AG08395 (cell line): ENCODE results near the gene LY6G6F.

Source experiments
- DNase-seq: peaks from one replicate; pipeline ENCODE4 v3.0.0; 2012; ENCODE audit warnings: mixed read lengths, low spot score

Gene LY6G6F

GRCh38 chr6:31676904-31677303 is 29.8 kb upstream of the LY6G6F start:
- no peak for DNase-seq

DNA sequence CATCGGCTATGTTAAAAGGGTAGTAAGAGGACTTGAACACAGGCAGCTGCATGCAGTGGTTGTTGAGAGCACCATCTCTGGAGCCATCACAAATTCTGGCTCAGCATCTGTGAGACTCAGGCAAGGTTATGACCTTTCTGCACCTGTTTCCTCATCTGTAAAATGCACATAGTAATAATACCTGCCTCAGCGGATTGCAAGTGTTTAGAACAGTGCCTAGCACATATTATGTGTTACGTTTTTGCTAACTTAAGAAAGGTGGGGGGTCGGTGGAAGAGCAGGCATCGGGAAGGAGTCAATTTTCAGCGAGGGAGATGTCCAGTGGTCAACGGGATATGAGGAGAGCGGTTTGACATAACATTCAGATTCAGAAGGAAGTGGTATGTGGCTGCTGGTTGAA is 28.7 kb upstream of the LY6G6F start:
- DNase-seq, result no peak

- DNase-seq, result peak; percentile 92
These were observed 26.2 kb upstream of the LY6G6F start, which contains the start of gene LY6G5C for GRCh38 chr6:31680226-31681134. LY6G5C (minus strand) TSS chr6:31681067; CDS start chr6:31680373, 694 bp downstream.

DNA sequence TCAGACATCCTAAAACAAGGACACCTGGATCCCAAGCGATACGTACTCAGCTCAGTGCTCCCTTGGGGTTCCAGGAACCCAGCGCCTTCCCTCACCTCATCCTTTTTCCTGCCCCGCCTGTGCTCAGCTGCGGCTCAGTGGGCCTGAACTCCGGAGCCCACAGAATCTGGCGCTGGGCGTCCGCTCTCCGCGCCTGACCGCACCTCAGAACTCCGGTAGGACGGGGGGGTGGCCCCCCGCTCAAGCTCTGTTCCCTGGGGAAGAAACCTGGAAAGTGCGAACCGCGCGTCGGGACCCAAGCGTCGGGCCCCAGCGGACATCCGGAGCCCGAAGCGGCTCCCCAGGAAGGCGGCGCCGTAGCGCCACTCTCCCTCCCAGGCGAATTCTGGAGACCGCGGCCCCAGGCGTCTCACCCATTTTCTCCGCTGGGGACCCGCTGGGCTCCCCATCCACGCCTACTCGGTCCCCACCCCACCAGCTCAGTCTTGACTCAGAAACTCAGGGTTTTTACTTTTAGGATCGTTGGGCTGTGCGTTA is 25.5 kb upstream of the LY6G6F start:
- DNase-seq, result peak; percentile 67

GRCh38 chr6:31683591-31683990 is 23.1 kb upstream of the LY6G6F start:
- DNase-seq, result no peak

- no peak for DNase-seq
These were observed 20.2 kb upstream of the LY6G6F start for GRCh38 chr6:31686483-31686882.

- no peak for DNase-seq
These were observed 19.3 kb upstream of the LY6G6F start for GRCh38 chr6:31687321-31687720.

DNA sequence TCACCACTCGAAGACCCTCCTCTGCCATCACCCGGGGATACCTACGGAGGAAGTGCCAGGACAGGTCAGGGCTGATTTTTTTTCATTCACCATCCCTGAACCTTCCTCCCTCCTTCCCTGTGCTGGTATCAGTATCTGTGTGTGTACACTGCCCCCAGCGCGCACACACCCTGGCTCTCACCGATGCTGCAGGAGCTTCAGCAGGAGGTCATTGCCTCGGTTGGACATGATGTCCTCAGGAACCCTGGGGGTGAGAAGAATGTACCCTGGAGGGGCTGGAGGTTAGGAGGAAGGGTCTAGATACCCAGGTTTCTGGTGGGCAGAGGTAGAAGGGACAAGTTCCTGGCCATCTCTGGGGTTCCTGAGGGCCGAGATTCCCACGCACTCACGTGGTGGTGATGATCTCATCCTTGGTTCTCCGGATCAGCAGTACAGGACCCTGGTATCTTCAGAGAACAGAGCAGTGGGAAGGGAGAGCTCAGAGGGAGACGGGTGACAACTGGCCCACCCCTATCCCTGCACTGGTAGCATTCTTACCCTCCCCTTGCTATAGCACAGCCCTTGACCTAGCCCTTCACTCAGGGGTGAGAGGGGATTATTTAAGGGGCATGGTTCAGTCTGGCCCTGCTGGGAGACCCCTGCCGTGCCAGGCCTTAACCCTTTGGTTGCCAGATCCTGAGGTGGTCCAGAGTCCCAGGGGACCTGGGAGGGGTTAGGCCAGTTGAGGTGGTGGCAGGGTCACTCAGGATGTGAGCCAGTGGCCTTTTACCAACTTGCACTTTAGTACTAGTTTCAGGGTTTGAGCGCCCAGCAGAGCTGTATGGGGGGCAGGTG is 18.6 kb upstream of the LY6G6F start:
- no peak for DNase-seq

DNA sequence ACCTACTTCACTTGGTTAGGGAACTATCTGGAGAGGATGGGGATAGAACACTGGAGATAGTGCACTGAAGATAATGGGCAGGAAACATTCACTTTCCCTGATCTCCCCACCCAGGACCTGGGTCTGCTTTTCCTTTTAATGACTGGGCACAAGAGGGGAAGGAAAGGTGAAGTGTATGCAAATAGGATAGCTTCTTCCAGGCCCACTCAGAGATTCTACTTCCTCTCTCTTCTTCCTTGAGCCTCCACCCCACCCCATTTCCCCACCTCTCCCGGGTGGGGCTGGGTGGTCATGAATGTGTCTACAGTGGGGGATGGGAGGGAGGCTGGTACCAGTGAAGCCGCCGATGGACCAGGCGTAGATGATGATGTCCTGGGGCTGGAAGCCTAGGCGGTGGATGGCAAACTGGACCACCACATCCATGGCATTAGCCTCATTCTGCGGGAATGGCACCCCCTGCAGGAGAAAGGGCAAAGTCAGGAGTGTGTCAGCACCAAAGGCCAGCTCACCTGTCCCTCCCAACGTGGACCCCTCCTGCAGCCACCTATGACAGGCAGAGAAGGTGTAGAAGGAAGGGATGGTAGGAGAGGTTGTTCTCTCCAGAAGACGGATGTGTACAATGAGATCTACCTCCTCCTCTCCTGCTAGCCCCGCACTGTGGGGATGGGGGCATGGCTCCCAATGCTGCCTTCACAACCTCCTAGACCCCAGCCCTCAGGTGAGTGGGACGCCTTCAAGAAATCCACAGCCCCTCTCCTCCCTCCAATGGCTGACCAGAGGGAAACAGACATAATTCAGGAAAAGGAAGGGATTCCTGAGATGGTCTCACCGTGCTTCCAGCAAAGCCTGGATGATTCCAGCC is 17.2 kb upstream of the LY6G6F start:
- no peak for DNase-seq

GRCh38 chr6:31690231-31691077 is 16.2 kb upstream of the LY6G6F start:
- DNase-seq, result no peak

DNA sequence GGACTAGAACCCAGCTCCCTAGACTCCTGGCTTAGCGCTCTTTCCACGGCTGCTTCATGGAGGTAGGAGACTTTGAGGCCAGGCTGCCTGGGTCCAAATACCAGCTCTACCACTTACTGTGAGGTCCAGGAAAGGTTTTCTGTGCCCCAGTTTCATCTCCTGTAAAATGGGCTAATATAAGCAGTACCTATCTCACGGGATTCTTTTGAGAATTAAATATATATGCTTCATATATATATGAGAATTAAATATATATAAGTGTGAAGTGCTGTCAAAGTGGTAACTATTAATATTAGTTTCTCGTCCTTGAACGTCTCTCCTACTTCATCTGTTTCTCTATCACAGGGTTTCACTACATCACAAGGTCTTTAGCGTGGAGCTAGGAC is 15.6 kb upstream of the LY6G6F start:
- no peak for DNase-seq

DNA sequence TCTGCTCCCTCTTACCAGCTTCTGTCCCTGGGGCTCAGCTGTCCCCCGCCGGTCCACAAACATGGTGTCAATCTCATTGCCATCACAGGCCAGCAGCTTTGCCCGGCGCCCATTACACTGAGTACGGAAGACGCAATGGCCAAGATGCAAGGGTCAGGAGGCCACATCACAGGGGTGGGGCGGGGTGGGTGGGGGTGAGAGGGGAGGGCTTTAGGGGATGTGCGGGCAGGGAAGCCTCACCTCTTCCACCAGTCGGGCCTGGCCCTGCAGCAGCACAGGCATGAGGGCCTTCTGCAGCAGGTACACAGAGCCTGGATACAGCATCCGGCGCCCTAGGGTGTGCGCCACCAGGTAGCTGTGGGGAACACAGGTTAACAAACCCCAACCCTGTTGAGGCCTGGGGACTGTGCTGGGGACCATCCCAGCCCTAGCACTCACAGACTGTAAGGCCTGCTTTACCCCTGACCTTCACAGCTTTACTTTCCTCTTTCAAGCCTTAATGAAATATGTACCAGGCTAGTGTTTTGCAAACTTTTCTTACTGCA is 15.0 kb upstream of the LY6G6F start:
- no peak for DNase-seq

GRCh38 chr6:31692353-31692752 is 14.3 kb upstream of the LY6G6F start:
- no peak for DNase-seq

DNA sequence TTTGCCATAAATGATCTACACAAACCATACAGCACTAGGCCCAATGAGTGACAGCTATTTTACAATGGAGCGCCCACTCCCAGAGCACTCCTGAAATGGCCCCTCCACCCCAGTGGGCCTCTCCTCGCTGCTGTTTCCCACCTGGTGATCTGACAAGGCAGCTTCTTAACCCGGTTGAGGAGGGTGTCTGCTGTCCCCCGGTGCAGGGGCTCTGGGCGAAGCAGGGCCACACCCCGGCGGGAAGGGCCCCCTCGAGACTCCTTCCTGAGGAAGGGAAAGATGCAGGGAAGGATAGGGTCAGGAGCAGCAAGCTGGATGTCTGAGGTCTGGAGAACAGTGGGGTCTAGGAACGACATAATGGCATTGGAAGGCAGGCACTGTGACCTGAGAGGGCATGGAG is 13.8 kb upstream of the LY6G6F start:
- DNase-seq, result no peak

- DNase-seq, result no peak
These were observed 13.1 kb upstream of the LY6G6F start for GRCh38 chr6:31693535-31693934.

DNA sequence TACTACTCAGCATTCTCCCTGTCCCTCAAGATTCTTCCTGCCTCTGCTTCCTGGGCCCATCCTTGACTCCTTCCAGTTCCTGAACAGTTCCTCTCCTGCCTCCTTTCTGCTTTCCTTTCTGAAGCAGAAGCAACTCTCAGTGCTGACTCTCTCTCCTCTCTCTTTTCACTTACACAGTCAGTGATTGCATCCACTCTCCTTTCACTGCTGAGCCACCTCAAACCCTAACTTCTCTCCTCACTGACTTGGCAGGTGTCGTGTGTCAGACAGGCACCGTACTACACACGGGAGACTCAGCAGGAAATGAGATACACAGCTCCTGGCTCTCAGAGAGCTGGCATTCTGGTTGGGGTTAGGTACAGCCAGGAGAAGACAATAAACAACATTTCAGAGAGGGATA is 9.1 kb upstream of the LY6G6F start:
- no peak for DNase-seq

DNA sequence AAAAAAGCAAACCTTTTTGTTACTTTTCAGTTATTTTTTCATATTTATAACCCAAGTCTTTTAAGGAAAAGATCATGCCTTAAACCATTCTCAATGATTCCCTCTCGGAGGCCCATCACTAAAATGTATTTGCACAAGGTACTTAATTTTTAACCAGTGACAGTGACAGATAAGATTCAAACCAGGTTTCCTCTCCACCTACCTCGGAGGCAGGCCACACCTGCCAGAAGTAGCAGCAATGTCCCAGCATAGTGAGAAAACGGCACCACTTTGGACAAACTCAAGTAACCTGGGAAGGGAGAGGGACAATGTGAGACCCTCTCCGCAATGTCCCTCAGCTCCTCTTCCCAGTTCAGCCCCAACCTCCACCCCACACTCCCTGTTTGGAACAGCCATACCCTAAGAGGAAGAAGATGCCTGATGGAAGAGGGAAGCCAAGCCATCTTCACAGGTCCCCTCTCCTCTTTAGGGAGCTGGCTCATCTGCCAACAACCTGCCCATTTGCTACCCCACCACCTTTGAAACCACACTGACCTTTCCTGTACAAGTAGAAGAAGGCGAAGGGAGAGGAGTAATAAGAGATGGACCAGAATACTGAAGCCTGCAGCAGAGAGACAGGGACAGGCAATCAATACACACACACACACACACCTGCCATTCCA is 5.8 kb upstream of the LY6G6F start:
- DNase-seq, result no peak

- DNase-seq, result peak; percentile 31
These were observed 4.8 kb upstream of the LY6G6F start for GRCh38 chr6:31701666-31702404.

- no peak for DNase-seq
These were observed 4.3 kb upstream of the LY6G6F start for GRCh38 chr6:31702405-31702818.
